Measurements from ENCODE around the gene KLHL15. TPM values are rescaled to one million over a fixed set of nuclear protein-coding genes. Genes with fewer than 3 reads are reported as not detected.

Gene KLHL15
- total RNA-seq, 2 donors from 2014 or later: 4.7 to 64.6 TPM

- 62% methylated on average over 4 of the region's 4 CpGs for WGBS
- intact Hi-C loops (cut with DNase I): no loop called here
- Histone ChIP-seq H3K4me1 (replicated peaks) (no peaks in the 10 kb centered on the region), H3K4me3 (no peak overlapping the region), H3K36me3 (no peaks in the 10 kb centered on the region), H3K27me3 (replicated peaks; ENCODE audit: insufficient read depth) (no peaks in the 10 kb centered on the region), H3K9me3 (no peaks in the 10 kb centered on the region), H3K27ac (no peak overlapping the region)
- DNase-seq (ENCODE audit: low spot score): no peak
- TF ChIP-seq POLR2A (IDR thresholded peaks at IDR 0.05) (no peak), POLR2AphosphoS5 (IDR thresholded peaks at IDR 0.05) (no peak), CTCF (IDR thresholded peaks at IDR 0.05) (no peak)
These were observed 8.2 kb downstream of the KLHL15 start for GRCh38 chrX:24018809-24019208.

- no peaks in the 10 kb centered on the region for H3K4me1 ChIP-seq (replicated peaks)
- WGBS: 96% methylated on average over 9 of the region's 9 CpGs
- intact Hi-C loops (cut with DNase I): no loop called here
- H3K27me3 ChIP-seq (replicated peaks; ENCODE audit: insufficient read depth): no peaks in the 10 kb centered on the region
- no peaks in the 10 kb centered on the region for H3K36me3 ChIP-seq
- TF ChIP-seq POLR2A (IDR thresholded peaks at IDR 0.05) (no peak), POLR2AphosphoS5 (IDR thresholded peaks at IDR 0.05) (no peak), CTCF (IDR thresholded peaks at IDR 0.05) (no peak)
- no peaks in the 10 kb centered on the region for H3K9me3 ChIP-seq
- no peak overlapping the region for H3K4me3 ChIP-seq
- no peak for DNase-seq (ENCODE audit: low spot score)
- H3K27ac ChIP-seq: no peak overlapping the region
These were observed 9.3 kb downstream of the KLHL15 start for GRCh38 chrX:24017674-24018073.

- no peak for DNase-seq (ENCODE audit: low spot score)
- Histone ChIP-seq H3K27me3 (replicated peaks; ENCODE audit: insufficient read depth) (no peaks in the 10 kb centered on the region), H3K36me3 (no peaks in the 10 kb centered on the region), H3K9me3 (no peaks in the 10 kb centered on the region), H3K4me1 (replicated peaks) (no peaks in the 10 kb centered on the region), H3K4me3 (no peak overlapping the region), H3K27ac (no peak overlapping the region)
- intact Hi-C loops (cut with DNase I): no loop called here
- WGBS: 65% methylated on average over 5 of the region's 5 CpGs
- TF ChIP-seq POLR2A (IDR thresholded peaks at IDR 0.05) (no peak), POLR2AphosphoS5 (IDR thresholded peaks at IDR 0.05) (no peak), CTCF (IDR thresholded peaks at IDR 0.05) (no peak)
These were observed 12.5 kb downstream of the KLHL15 start for GRCh38 chrX:24014388-24015018.

- TF ChIP-seq POLR2A (IDR thresholded peaks at IDR 0.05): no peak
- TF ChIP-seq CTCF (IDR thresholded peaks at IDR 0.05): no peak
- no peak for TF ChIP-seq POLR2AphosphoS5 (IDR thresholded peaks at IDR 0.05)
- H3K9me3 ChIP-seq: no peaks in the 10 kb centered on the region
- 95% methylated on average over 1 of the region's 1 CpG for WGBS
- intact Hi-C loops (cut with DNase I): no loop called here
- H3K27ac ChIP-seq: no peak overlapping the region
- DNase-seq (ENCODE audit: low spot score): no peak
- H3K36me3 ChIP-seq: no peaks in the 10 kb centered on the region
- no peaks in the 10 kb centered on the region for H3K27me3 ChIP-seq (replicated peaks; ENCODE audit: insufficient read depth)
- H3K4me3 ChIP-seq: no peak overlapping the region
- no peaks in the 10 kb centered on the region for H3K4me1 ChIP-seq (replicated peaks)
These were observed 14.7 kb downstream of the KLHL15 start for GRCh38 chrX:24012266-24012665.

GRCh38 chrX:24005867-24006266 is 21.1 kb downstream of the KLHL15 start:
- H3K27ac ChIP-seq: no peak overlapping the region
- no peak for TF ChIP-seq CTCF (IDR thresholded peaks at IDR 0.05)
- TF ChIP-seq POLR2AphosphoS5 (IDR thresholded peaks at IDR 0.05): no peak
- no peak for TF ChIP-seq POLR2A (IDR thresholded peaks at IDR 0.05)
- no peaks in the 10 kb centered on the region for H3K4me1 ChIP-seq (replicated peaks)
- no peaks in the 10 kb centered on the region for H3K36me3 ChIP-seq
- no peak for DNase-seq (ENCODE audit: low spot score)
- intact Hi-C loops (cut with DNase I): no loop called here
- 93% methylated on average over 9 of the region's 9 CpGs for WGBS
- H3K9me3 ChIP-seq: no peaks in the 10 kb centered on the region
- no peak overlapping the region for H3K4me3 ChIP-seq
- H3K27me3 ChIP-seq (replicated peaks; ENCODE audit: insufficient read depth): no peaks in the 10 kb centered on the region
